Tibial nerve (tissue), 4 donors: Measurements from ENCODE around the gene ZNF597.

ENCODE experiments used
- EP300 ChIP-seq, 2 donors: sonication (generic); formaldehyde crosslinking; IDR thresholded peaks; one replicate each; pipeline ENCODE4 v1.6.1; 2017; ENCODE audit warnings: antibody characterized with exemption in 2 of 2, mild to moderate bottlenecking in 1 of 2
- POLR2A ChIP-seq, 2 donors: fragments of 450-650 bp; IDR thresholded peaks; one replicate each; pipeline ENCODE4 v1.6.1; 2017; ENCODE audit warnings: antibody characterized with exemption in 2 of 2, mild to moderate bottlenecking in 2 of 2, moderate library complexity in 2 of 2
- TF ChIP-seq, protein P1 (sequence below), 5 experiments: fragments of 200-600 bp in 3 of 5; fragments of 450-650 bp in 2 of 5; sonication (generic) in 3 of 5; IDR thresholded peaks; one replicate each; pipeline ENCODE4 v1.5.1; 2016 to 2019; ENCODE audit warnings: antibody characterized with exemption in 5 of 5, mild to moderate bottlenecking in 3 of 5, moderate library complexity in 2 of 5

DNA sequence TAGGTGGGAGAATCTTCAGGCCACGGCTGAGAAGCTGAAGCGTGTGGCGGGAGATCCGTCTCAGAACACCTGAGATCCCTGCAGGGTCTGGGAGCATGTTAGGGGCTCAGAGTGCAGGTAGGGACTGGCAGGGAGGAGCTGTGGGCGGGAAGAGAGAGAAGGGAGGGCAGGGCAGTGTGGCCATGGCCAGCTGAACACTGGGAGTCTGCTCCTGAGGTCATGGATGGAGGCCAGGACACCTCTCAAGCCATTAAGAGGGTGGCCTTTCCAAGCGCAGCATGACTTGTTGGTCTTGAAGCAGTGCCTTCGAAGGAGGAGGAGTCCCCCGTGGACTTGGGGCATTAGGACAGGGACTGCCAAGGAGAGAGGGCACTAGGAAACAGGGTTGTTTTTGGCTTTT, 23.9 kb upstream of the ZNF597 start:
- TF ChIP-seq, protein P1, sequence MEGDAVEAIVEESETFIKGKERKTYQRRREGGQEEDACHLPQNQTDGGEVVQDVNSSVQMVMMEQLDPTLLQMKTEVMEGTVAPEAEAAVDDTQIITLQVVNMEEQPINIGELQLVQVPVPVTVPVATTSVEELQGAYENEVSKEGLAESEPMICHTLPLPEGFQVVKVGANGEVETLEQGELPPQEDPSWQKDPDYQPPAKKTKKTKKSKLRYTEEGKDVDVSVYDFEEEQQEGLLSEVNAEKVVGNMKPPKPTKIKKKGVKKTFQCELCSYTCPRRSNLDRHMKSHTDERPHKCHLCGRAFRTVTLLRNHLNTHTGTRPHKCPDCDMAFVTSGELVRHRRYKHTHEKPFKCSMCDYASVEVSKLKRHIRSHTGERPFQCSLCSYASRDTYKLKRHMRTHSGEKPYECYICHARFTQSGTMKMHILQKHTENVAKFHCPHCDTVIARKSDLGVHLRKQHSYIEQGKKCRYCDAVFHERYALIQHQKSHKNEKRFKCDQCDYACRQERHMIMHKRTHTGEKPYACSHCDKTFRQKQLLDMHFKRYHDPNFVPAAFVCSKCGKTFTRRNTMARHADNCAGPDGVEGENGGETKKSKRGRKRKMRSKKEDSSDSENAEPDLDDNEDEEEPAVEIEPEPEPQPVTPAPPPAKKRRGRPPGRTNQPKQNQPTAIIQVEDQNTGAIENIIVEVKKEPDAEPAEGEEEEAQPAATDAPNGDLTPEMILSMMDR (IDR thresholded peaks at IDR 0.05) = no peak
- TF ChIP-seq POLR2A (IDR thresholded peaks at IDR 0.05) (no peak), EP300 (IDR thresholded peaks at IDR 0.05) (no peak)
